Measurements from ENCODE around the gene TMEM169.

TMEM169 gene

DNA sequence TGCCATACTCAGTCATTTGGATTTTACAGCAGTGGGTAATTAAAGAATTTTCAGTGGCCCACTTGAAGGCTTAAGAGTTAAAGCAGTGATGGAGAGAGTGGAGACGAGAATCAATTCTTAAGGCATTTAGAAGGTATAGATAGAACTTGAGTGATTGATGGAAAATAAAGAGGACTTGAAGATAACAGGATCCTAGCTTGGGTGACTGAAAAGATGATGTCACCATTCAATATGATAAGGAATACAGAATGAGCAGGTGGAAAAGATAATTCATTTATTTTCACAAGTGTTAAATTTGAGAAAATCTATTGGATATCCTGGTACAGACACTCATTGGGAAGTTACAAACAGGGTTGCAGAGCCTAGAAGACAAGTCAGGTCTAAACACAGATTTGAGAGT, 62.7 kb downstream of the TMEM169 start:
- no peak for DNase-seq (ENCODE audit: low read depth in 1 of 2, low spot score in 1 of 2)
- Histone ChIP-seq H3K27ac (replicated peaks) (no peak overlapping the region), H3K27me3 (ENCODE audit: insufficient read depth, poor library complexity, severe bottlenecking) (no peaks in the 10 kb centered on the region), H3K4me3 (replicated peaks; ENCODE audit: insufficient read depth, low read length) (no peak overlapping the region)
- TF ChIP-seq REST (IDR thresholded peaks at IDR 0.05; ENCODE audit: insufficient replicate concordance, low read depth) (no peak), SPI1 (IDR thresholded peaks at IDR 0.05; ENCODE audit: borderline replicate concordance, low read depth) (no peak), GABPA (IDR thresholded peaks at IDR 0.05; ENCODE audit: low read depth) (no peak), POLR2AphosphoS5 (IDR thresholded peaks at IDR 0.05; ENCODE audit: low read depth) (no peak)
- TF ChIP-seq, protein P1, sequence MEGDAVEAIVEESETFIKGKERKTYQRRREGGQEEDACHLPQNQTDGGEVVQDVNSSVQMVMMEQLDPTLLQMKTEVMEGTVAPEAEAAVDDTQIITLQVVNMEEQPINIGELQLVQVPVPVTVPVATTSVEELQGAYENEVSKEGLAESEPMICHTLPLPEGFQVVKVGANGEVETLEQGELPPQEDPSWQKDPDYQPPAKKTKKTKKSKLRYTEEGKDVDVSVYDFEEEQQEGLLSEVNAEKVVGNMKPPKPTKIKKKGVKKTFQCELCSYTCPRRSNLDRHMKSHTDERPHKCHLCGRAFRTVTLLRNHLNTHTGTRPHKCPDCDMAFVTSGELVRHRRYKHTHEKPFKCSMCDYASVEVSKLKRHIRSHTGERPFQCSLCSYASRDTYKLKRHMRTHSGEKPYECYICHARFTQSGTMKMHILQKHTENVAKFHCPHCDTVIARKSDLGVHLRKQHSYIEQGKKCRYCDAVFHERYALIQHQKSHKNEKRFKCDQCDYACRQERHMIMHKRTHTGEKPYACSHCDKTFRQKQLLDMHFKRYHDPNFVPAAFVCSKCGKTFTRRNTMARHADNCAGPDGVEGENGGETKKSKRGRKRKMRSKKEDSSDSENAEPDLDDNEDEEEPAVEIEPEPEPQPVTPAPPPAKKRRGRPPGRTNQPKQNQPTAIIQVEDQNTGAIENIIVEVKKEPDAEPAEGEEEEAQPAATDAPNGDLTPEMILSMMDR (IDR thresholded peaks at IDR 0.05; ENCODE audit: insufficient read depth, low read length), result no peak

- H3K27me3 ChIP-seq (ENCODE audit: insufficient read depth, poor library complexity, severe bottlenecking), result no peaks in the 10 kb centered on the region
- H3K27ac ChIP-seq (replicated peaks), result no peak overlapping the region
- TF ChIP-seq POLR2AphosphoS5 (IDR thresholded peaks at IDR 0.05; ENCODE audit: low read depth) (no peak), REST (IDR thresholded peaks at IDR 0.05; ENCODE audit: insufficient replicate concordance, low read depth) (no peak), GABPA (IDR thresholded peaks at IDR 0.05; ENCODE audit: low read depth) (no peak), SPI1 (IDR thresholded peaks at IDR 0.05; ENCODE audit: borderline replicate concordance, low read depth) (no peak)
- TF ChIP-seq, protein P1 (IDR thresholded peaks at IDR 0.05; ENCODE audit: insufficient read depth, low read length), result no peak
- H3K4me3 ChIP-seq (replicated peaks; ENCODE audit: insufficient read depth, low read length), result no peak overlapping the region
- DNase-seq (ENCODE audit: low read depth in 1 of 2, low spot score in 1 of 2), result no peak
Measured at GRCh38 chr2:216144857-216145256, 63.1 kb downstream of the TMEM169 start.

DNA sequence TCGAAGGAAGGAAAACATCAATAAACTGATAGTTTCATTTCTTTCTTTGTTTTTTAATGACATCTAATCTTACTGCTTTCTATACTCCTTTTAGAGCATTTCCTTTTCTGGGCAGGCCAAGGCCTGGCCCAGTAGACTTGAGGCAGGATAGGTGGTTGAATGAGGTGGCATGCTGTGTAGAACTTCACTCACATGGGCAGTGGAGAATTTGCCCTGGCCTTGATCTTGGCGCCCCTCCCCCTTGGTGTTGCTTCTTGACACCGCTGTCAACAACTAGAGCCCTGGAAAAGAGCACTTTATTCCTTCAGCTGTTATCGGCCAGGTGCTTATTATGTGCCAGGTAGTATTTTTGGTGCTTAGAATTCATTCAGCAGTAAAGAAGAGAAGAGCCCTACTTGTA, 64.9 kb downstream of the TMEM169 start:
- Histone ChIP-seq H3K27me3 (ENCODE audit: insufficient read depth, poor library complexity, severe bottlenecking) (no peaks in the 10 kb centered on the region), H3K27ac (replicated peaks) (no peak overlapping the region), H3K4me3 (replicated peaks; ENCODE audit: insufficient read depth, low read length) (no peak overlapping the region)
- DNase-seq (ENCODE audit: low read depth in 1 of 2, low spot score in 1 of 2), result no peak
- no peak for TF ChIP-seq GABPA (IDR thresholded peaks at IDR 0.05; ENCODE audit: low read depth)
- TF ChIP-seq POLR2AphosphoS5 (IDR thresholded peaks at IDR 0.05; ENCODE audit: low read depth), result no peak
- no peak for TF ChIP-seq REST (IDR thresholded peaks at IDR 0.05; ENCODE audit: insufficient replicate concordance, low read depth)
- TF ChIP-seq, protein P1 (IDR thresholded peaks at IDR 0.05; ENCODE audit: insufficient read depth, low read length), result no peak
- no peak for TF ChIP-seq SPI1 (IDR thresholded peaks at IDR 0.05; ENCODE audit: borderline replicate concordance, low read depth)

Measured in HL-60 (cell line).